Measurements from ENCODE around the gene CDKL4. TPM values are rescaled to one million over a fixed set of nuclear protein-coding genes. Genes with fewer than 3 reads are reported as not detected.
"Not testable (repeated sequence)": the region's sequence is repeated elsewhere in the genome, so short reads cannot be mapped to it uniquely, and the experiment has no call there.

CDKL4 gene
- total and polyA plus RNA-seq, 2 experiments from 2014 or later: 0.22 TPM; not detected in 1

DNA sequence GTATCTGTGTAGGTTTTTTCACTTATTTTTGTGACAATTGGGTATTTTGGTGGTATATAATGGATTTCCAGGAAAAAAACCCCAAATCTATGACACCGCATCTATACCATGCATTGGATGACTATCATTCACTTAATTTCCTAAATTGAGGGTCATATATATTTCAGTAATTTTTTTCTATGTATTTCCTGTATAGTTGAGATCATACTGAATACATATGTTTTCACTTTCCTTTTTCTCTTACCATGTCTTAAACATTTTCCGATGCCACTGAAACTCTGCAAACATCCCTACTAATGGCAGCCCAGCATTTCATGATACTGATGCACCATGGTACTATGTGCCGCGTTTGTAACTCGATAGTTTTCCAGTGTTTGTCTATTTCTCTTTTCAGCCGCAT, 40.4 kb downstream of the CDKL4 start:
- H3K27ac ChIP-seq: no peak overlapping the region
- no peaks in the 10 kb centered on the region for H3K36me3 ChIP-seq (ENCODE audit: low read depth)
- no peaks in the 10 kb centered on the region for H4K20me1 ChIP-seq (ENCODE audit: insufficient read depth)
- WGBS, 2 experiments (ENCODE audit: low coverage in 1 of 2, low lambda C conversion rate in 2 of 2, missing lambda C conversion rate in 2 of 2): 77 to 82% methylated on average over 6 of the region's 6 CpGs
- DNase-seq: no peak
- no peak overlapping the region for H3K4me2 ChIP-seq (ENCODE audit: unreplicated experiment)
- H3K9ac ChIP-seq: no peak overlapping the region
- no peak overlapping the region for H2AFZ ChIP-seq
- H3K4me3 ChIP-seq: no peak overlapping the region
- 0 out of 2 replicates have a peak, but pooled peaks cover 7% of the 10 kb centered on the region for H3F3A ChIP-seq (ENCODE audit: insufficient read depth)
- no peaks in the 10 kb centered on the region for H3K79me2 ChIP-seq (ENCODE audit: insufficient read depth)
- TF ChIP-seq EZH2phosphoT487 (IDR thresholded peaks at IDR 0.05; ENCODE audit: insufficient read depth, low read depth) (no peak), EZH2 (IDR thresholded peaks at IDR 0.05; ENCODE audit: insufficient read depth, poor library complexity, severe bottlenecking) (no peak)
- H3K4me1 ChIP-seq (ENCODE audit: insufficient read depth): no peaks in the 10 kb centered on the region
- in situ Hi-C loops (cut with MboI): no loop called here
- no peaks in the 10 kb centered on the region for H3K9me2 ChIP-seq (ENCODE audit: insufficient read depth)
- H3K9me3 ChIP-seq (ENCODE audit: low read depth): no peaks in the 10 kb centered on the region
- no peaks in the 10 kb centered on the region for H3K27me3 ChIP-seq (replicated peaks; ENCODE audit: insufficient read depth)

- H3K9me3 ChIP-seq (ENCODE audit: low read depth): no peaks in the 10 kb centered on the region
- TF ChIP-seq EZH2 (IDR thresholded peaks at IDR 0.05; ENCODE audit: insufficient read depth, poor library complexity, severe bottlenecking) (no peak), EZH2phosphoT487 (IDR thresholded peaks at IDR 0.05; ENCODE audit: insufficient read depth, low read depth) (no peak)
- H3K4me2 ChIP-seq (ENCODE audit: unreplicated experiment): no peak overlapping the region
- H3F3A ChIP-seq (ENCODE audit: insufficient read depth): 0 out of 2 replicates have a peak, but pooled peaks cover 7% of the 10 kb centered on the region
- DNase-seq: peak; percentile 18
- 58 to 64% methylated on average over 1 of the region's 1 CpG for WGBS, 2 experiments (ENCODE audit: low coverage in 1 of 2, low lambda C conversion rate in 2 of 2, missing lambda C conversion rate in 2 of 2)
- H3K36me3 ChIP-seq (ENCODE audit: low read depth): no peaks in the 10 kb centered on the region
- no peaks in the 10 kb centered on the region for H3K27me3 ChIP-seq (replicated peaks; ENCODE audit: insufficient read depth)
- H2AFZ ChIP-seq: no peak overlapping the region
- H3K9ac ChIP-seq: no peak overlapping the region
- no peaks in the 10 kb centered on the region for H4K20me1 ChIP-seq (ENCODE audit: insufficient read depth)
- no peak overlapping the region for H3K4me3 ChIP-seq
- no peak overlapping the region for H3K27ac ChIP-seq
- no peaks in the 10 kb centered on the region for H3K79me2 ChIP-seq (ENCODE audit: insufficient read depth)
- no peaks in the 10 kb centered on the region for H3K4me1 ChIP-seq (ENCODE audit: insufficient read depth)
- no peaks in the 10 kb centered on the region for H3K9me2 ChIP-seq (ENCODE audit: insufficient read depth)
- in situ Hi-C loops (cut with MboI): no loop called here
Observed at GRCh38 chr2:39202639-39203369, 41.0 kb downstream of the CDKL4 start.

DNA sequence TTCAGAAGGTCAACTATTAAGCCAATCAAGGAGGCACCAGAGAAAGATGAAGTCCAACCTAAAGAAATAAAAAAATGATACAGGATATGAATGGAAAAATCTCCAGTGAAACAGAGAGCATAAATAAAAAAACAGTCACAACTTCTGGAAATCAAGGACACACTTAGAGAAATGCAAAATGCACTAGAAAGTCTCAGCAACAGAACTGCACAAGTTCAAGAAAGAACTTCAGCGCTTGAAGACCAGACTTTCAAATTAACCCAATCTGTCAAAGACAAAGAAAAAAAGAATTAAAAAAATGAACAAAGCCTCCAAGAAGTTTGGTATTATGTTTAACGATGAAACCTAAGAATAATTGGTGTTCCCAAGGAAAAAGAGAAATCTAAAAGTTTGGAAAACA, 46.8 kb downstream of the CDKL4 start:
- H3K9me2 ChIP-seq (ENCODE audit: insufficient read depth); H3K4me3 ChIP-seq; H3K4me1 ChIP-seq (ENCODE audit: insufficient read depth); H3K36me3 ChIP-seq (ENCODE audit: low read depth); H4K20me1 ChIP-seq (ENCODE audit: insufficient read depth); in situ Hi-C loops (cut with MboI); H2AFZ ChIP-seq; H3K4me2 ChIP-seq (ENCODE audit: unreplicated experiment); H3K27ac ChIP-seq; H3F3A ChIP-seq (ENCODE audit: insufficient read depth); H3K27me3 ChIP-seq (replicated peaks; ENCODE audit: insufficient read depth); H3K9me3 ChIP-seq (ENCODE audit: low read depth); DNase-seq; H3K9ac ChIP-seq; H3K79me2 ChIP-seq (ENCODE audit: insufficient read depth): not testable (repeated sequence)
- WGBS, 2 experiments (ENCODE audit: low coverage in 1 of 2, low lambda C conversion rate in 2 of 2, missing lambda C conversion rate in 2 of 2): 91 to 94% methylated on average over 2 of the region's 2 CpGs

DNA sequence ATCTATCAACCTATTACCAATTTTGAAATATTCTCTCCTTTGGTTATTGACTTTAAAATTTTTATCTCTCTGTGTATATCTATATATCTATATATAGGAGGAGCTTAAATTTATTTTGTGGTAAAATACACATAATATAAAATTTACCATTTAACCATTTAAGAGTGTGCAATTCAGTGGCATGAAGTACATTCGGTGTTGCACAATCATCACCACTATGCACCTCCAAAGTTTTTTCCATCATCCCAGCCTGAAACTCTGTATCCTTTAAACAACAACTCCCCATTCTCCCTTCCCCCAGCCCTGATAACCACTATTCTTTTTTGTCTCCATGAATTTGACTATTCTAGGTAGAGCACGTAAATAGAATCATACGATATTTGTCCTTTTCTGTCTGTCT, 49.1 kb downstream of the CDKL4 start:
- Histone ChIP-seq H3K9ac (no peak overlapping the region), H3K36me3 (ENCODE audit: low read depth) (no peaks in the 10 kb centered on the region), H3K27ac (no peak overlapping the region), H4K20me1 (ENCODE audit: insufficient read depth) (no peaks in the 10 kb centered on the region), H3K4me2 (ENCODE audit: unreplicated experiment) (no peak overlapping the region), H3K9me3 (ENCODE audit: low read depth) (no peaks in the 10 kb centered on the region), H3F3A (ENCODE audit: insufficient read depth) (no peaks in the 10 kb centered on the region), H3K4me1 (ENCODE audit: insufficient read depth) (no peaks in the 10 kb centered on the region), H3K4me3 (no peak overlapping the region), H2AFZ (no peak overlapping the region), H3K27me3 (replicated peaks; ENCODE audit: insufficient read depth) (no peaks in the 10 kb centered on the region), H3K9me2 (ENCODE audit: insufficient read depth) (no peaks in the 10 kb centered on the region), H3K79me2 (ENCODE audit: insufficient read depth) (no peaks in the 10 kb centered on the region)
- TF ChIP-seq EZH2 (IDR thresholded peaks at IDR 0.05; ENCODE audit: insufficient read depth, poor library complexity, severe bottlenecking) (no peak), EZH2phosphoT487 (IDR thresholded peaks at IDR 0.05; ENCODE audit: insufficient read depth, low read depth) (no peak)
- no peak for DNase-seq
- in situ Hi-C loops (cut with MboI): no loop called here
- 93 to 94% methylated on average over 3 of the region's 3 CpGs for WGBS, 2 experiments (ENCODE audit: low coverage in 1 of 2, low lambda C conversion rate in 2 of 2, missing lambda C conversion rate in 2 of 2)

All from GM23248 (cell line).